PC-9 (cell line): ENCODE results near the gene GALNT2. TPM values are rescaled to one million over a fixed set of nuclear protein-coding genes. Genes with fewer than 3 reads are reported as not detected.

Source experiments
- BruUV-seq: library from RNA; stranded (reverse); fragments of 400-500 nt; replicated peaks from 2 replicates; lab custom pipeline; 2021; lab: Mats Ljungman, UMichigan
- CTCF ChIA-PET: fragments of 300-600 bp; sonication (Branson Sonifier 250); formaldehyde crosslinking; loops from one replicate; lab custom pipeline; 2022; ENCODE audit warnings: antibody characterized with exemption; lab: Charles Lee
- POLR2A ChIA-PET: fragments of 300-600 bp; sonication (Branson Sonifier 250); formaldehyde crosslinking; loops from one replicate; lab custom pipeline; 2022; ENCODE audit warnings: antibody characterized with exemption; ENCODE audit not compliant: unreplicated experiment; lab: Charles Lee
- DNase-seq, 2 experiments: peaks; one replicate each; pipeline versions ENCODE4 v3.0.0 to v3.0.0-alpha.2; 2015 to 2022; ENCODE audit warnings: mixed read lengths in 1 of 2
- H2AFZ ChIP-seq: fragments of 200-600 bp; sonication (generic); 2 replicates; pipeline ENCODE4 v1.8.1; 2017; ENCODE audit warnings: antibody characterized with exemption
- H3F3A ChIP-seq: fragments of 200-600 bp; sonication (generic); 2 replicates; pipeline ENCODE4 v1.8.1; 2017; ENCODE audit warnings: antibody characterized with exemption, mild to moderate bottlenecking, low read depth; ENCODE audit not compliant: insufficient read depth
- H3K27ac ChIP-seq: fragments of 200-600 bp; sonication (generic); 2 replicates; pipeline ENCODE4 v1.6.1; 2016; ENCODE audit warnings: mixed run types
- H3K27me3 ChIP-seq: fragments of 200-600 bp; sonication (generic); 2 replicates; pipeline ENCODE4 v1.6.1; 2016; ENCODE audit warnings: low read depth, mixed run types; ENCODE audit not compliant: insufficient read depth
- H3K36me3 ChIP-seq: fragments of 200-600 bp; sonication (generic); 2 replicates; pipeline ENCODE4 v1.6.1; 2016; ENCODE audit warnings: low read depth, mixed run types
- H3K4me1 ChIP-seq: fragments of 200-600 bp; sonication (generic); replicated peaks from 2 replicates; pipeline ENCODE4 v1.6.1; 2016; ENCODE audit warnings: mixed run types; ENCODE audit not compliant: insufficient read depth
- H3K4me2 ChIP-seq: fragments of 200-600 bp; sonication (generic); 2 replicates; pipeline ENCODE4 v1.6.1; 2017; ENCODE audit warnings: mixed run types
- H3K4me3 ChIP-seq: fragments of 200-600 bp; sonication (generic); 2 replicates; pipeline ENCODE4 v1.6.1; 2016; ENCODE audit warnings: mixed run types
- H3K79me2 ChIP-seq: fragments of 200-600 bp; sonication (generic); 2 replicates; pipeline ENCODE4 v1.6.1; 2017; ENCODE audit warnings: low read depth, mixed run types
- H3K9me2 ChIP-seq: fragments of 200-600 bp; sonication (generic); 2 replicates; pipeline ENCODE4 v1.8.1; 2017; ENCODE audit warnings: mild to moderate bottlenecking; ENCODE audit not compliant: insufficient read depth
- H3K9me3 ChIP-seq: fragments of 200-600 bp; sonication (generic); 2 replicates; pipeline ENCODE4 v1.8.1; 2016; ENCODE audit warnings: low read depth; ENCODE audit not compliant: insufficient read depth
- H4K20me1 ChIP-seq: fragments of 200-600 bp; sonication (generic); 2 replicates; pipeline ENCODE4 v1.8.1; 2017; ENCODE audit not compliant: insufficient read depth
- EZH2 ChIP-seq: fragments of 200-600 bp; sonication (generic); IDR thresholded peaks from 2 replicates; pipeline ENCODE4 v1.8.0; 2017; ENCODE audit warnings: antibody characterized with exemption, low read depth
- intact Hi-C: fragments of 100-400 bp; cut with micrococcal nuclease; formaldehyde crosslinking; loops from one replicate; pipeline ENCODE4 v1.10.0; 2022; ENCODE audit not compliant: unreplicated experiment
- total RNA-seq: library from RNA; stranded (reverse); gene quantifications from 2 replicates; pipeline ENCODE4 v1.2.3, GENCODE V29; 2021
- TF ChIP-seq, protein P1 (sequence below): fragments of 200-600 bp; sonication (generic); conservative IDR thresholded peaks from 2 replicates; pipeline ENCODE4 v1.6.1; 2017; ENCODE audit warnings: mixed run types, antibody characterized with exemption, mild to moderate bottlenecking, moderate library complexity

The GALNT2 gene
- total RNA-seq, 1 experiment from 2014 or later, result 121 TPM

DNA sequence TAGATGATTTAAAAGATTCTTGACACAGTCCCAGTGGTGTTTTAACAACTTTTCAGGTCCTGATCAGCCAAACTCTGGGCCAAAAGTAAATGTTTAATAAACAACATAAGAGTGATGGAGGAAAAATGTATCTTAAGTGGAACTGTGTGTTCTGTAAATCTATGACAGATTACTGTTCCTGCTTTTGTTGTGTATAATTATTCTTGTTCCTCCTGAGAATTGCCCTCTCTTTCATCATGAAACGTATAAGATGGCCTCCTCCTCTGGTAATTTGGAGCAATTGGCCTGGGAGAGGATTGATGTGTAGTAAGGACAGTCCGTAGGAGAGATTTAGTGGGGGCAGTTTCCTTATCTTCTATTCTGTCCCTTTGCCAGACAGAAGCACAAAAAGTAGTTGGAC lies 34.5 kb downstream of the GALNT2 start:
- CTCF ChIA-PET, result no interaction called here
- no peak overlapping the region for H3K4me2 ChIP-seq

DNA sequence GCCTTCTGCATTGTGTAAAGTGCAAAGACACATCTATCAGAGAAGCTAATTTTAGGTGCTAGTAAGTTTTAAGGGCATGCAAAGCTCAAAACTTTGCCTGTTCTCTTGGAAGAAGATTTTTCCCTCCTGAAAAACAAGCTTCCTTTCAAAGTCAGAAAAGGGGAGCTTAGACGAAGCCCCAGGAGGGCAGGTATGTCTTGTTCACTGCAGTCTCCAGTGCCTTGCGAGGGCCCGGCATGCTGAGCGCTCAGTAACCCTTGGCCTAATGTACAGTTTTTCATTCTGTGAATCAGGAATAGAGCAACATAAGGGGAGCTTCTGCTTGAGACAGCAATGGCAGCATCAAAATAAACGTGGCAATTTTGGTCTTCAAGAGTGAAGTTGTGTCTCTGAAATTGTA lies 35.0 kb downstream of the GALNT2 start:
- H3K9me2 ChIP-seq, result no peaks in the 10 kb centered on the region
- TF ChIP-seq EZH2, result no peak
- TF ChIP-seq, protein P1, sequence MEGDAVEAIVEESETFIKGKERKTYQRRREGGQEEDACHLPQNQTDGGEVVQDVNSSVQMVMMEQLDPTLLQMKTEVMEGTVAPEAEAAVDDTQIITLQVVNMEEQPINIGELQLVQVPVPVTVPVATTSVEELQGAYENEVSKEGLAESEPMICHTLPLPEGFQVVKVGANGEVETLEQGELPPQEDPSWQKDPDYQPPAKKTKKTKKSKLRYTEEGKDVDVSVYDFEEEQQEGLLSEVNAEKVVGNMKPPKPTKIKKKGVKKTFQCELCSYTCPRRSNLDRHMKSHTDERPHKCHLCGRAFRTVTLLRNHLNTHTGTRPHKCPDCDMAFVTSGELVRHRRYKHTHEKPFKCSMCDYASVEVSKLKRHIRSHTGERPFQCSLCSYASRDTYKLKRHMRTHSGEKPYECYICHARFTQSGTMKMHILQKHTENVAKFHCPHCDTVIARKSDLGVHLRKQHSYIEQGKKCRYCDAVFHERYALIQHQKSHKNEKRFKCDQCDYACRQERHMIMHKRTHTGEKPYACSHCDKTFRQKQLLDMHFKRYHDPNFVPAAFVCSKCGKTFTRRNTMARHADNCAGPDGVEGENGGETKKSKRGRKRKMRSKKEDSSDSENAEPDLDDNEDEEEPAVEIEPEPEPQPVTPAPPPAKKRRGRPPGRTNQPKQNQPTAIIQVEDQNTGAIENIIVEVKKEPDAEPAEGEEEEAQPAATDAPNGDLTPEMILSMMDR, result no peak
- no peak for DNase-seq
- ChIA-PET POLR2A (interaction anchor here (0.6 kb wide), 1 partner anchor 41 kb away, joined by 3 read pairs; no protein-coding TSS in a partner anchor), CTCF (no interaction called here)
- H3K4me2 ChIP-seq, result no peak overlapping the region; the same call in 1 of the 2 replicates
- H3K79me2 ChIP-seq, result peaks cover 56% of the 10 kb centered on the region
- H3K4me3 ChIP-seq, result no peak overlapping the region
- no peaks in the 10 kb centered on the region for H3K9me3 ChIP-seq
- H2AFZ ChIP-seq, result no peak overlapping the region
- intact Hi-C loops, result loop anchor here (5.0 to 10.0 kb wide), 2 partner anchors 85 to 163 kb away; no protein-coding TSS in a partner anchor
- peaks cover 33% of the 10 kb centered on the region for H3F3A ChIP-seq
- BruUV-seq, result no TSS peak
- H3K4me1 ChIP-seq, result peaks cover 47% of the 10 kb centered on the region
- no peak overlapping the region for H3K27ac ChIP-seq
- H3K36me3 ChIP-seq, result no peaks in the 10 kb centered on the region
- H3K27me3 ChIP-seq, result no peaks in the 10 kb centered on the region
- no peaks in the 10 kb centered on the region for H4K20me1 ChIP-seq

More for the DNA sequence above, 34.5 kb downstream of the GALNT2 start:
- Histone ChIP-seq H3K27me3 (no peaks in the 10 kb centered on the region), H3K36me3 (no peaks in the 10 kb centered on the region), H2AFZ (no peak overlapping the region), H3F3A (peaks cover 28% of the 10 kb centered on the region), H3K4me1 (peaks cover 42% of the 10 kb centered on the region), H3K9me3 (no peaks in the 10 kb centered on the region), H3K79me2 (peaks cover 51% of the 10 kb centered on the region), H3K27ac (no peak overlapping the region), H3K4me3 (no peak overlapping the region), H3K9me2 (no peaks in the 10 kb centered on the region), H4K20me1 (no peaks in the 10 kb centered on the region)
- intact Hi-C loops, result loop anchor here (5.0 to 10.0 kb wide), 2 partner anchors 86 to 163 kb away; no protein-coding TSS in a partner anchor
- POLR2A ChIA-PET, result no interaction called here
- BruUV-seq, result no TSS peak
- TF ChIP-seq EZH2, result no peak
- TF ChIP-seq, protein P1, result no peak
- no peak for DNase-seq

DNA sequence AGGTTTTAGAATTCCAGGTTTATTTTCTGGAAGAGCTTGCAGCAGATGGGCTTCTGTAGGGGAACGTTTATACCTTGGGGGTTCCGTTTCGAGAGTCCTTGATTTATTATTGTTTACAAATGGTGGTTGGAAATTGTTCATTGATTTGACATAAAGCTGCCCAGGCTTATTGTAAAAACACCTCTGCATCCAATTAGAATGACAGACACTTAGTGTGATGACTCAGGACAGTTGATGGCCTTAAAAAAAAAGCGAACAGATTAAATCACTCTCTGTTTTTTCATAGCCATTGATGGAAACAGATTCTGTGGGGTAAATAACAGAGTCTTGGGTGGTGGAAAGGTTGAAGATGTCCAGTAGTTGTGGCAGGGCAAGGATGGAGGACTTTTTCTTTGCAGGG lies 35.4 kb downstream of the GALNT2 start:
- Histone ChIP-seq H3K79me2 (peaks cover 61% of the 10 kb centered on the region), H3K36me3 (no peaks in the 10 kb centered on the region), H3K9me2 (no peaks in the 10 kb centered on the region), H4K20me1 (no peaks in the 10 kb centered on the region), H3K27me3 (no peaks in the 10 kb centered on the region), H3K4me2 (no peak overlapping the region), H3K9me3 (no peaks in the 10 kb centered on the region), H3K27ac (no peak overlapping the region), H3F3A (peaks cover 34% of the 10 kb centered on the region), H3K4me1 (peaks cover 51% of the 10 kb centered on the region), H2AFZ (no peak overlapping the region), H3K4me3 (no peak overlapping the region)
- CTCF ChIA-PET, result no interaction called here
- intact Hi-C loops, result loop anchor here (5.0 to 10.0 kb wide), 2 partner anchors 85 to 162 kb away; no protein-coding TSS in a partner anchor
- no peak for DNase-seq
- POLR2A ChIA-PET, result interaction anchor here (0.6 kb wide), 1 partner anchor 40 kb away, joined by 3 read pairs; no protein-coding TSS in a partner anchor
- no peak for TF ChIP-seq EZH2
- TF ChIP-seq, protein P1, result no peak
- no TSS peak for BruUV-seq
